ENCODE results near the gene IL16.

IL16 gene

GRCh38 chr15:81209635-81210034 lies 13.0 kb downstream of the IL16 start:
- DNase-seq (ENCODE audit: low spot score) = no peak

DNA sequence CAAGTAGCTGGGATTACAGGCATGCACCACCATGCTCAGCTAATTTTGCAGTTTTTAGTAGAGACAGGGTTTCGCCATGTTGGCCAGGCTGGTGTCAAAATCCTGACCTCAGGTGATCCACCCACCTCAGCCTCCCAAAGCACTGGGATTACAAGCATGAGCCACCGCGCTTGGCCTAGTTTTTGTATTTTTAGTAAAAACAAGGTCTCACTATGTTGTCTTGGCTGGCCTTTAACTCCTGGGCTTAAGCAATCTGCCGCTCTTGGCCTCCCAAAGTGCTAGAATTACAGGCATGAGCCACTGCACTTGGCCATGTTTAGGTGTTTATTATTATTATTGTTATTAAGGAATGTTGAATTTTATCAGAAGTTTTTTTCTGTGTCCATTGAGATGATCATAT lies 14.7 kb downstream of the IL16 start:
- DNase-seq (ENCODE audit: low spot score) = no peak

DNA sequence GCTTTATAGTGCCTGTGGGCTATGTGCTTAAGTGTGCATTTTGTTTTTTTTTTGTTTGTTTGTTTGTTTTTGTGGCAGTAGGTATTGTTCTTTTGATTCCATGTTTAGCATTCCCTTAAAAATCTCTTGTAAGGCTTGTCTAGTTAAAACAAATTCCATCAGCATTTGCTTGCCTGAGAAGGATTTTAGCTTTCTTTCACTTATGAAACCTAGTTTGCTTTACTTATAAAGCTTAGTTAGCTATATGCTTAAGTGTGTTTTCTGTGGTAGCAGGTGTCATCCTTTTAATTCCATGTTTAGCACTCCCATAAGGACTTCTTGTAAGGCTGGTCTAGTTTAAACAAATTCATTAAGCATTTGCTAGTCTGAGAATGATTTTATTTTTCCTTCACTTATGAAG lies 17.3 kb downstream of the IL16 start:
- DNase-seq (ENCODE audit: low spot score) = no peak

- no peak for DNase-seq (ENCODE audit: low spot score)
Measured at GRCh38 chr15:81215531-81215930, 18.9 kb downstream of the IL16 start.

DNA sequence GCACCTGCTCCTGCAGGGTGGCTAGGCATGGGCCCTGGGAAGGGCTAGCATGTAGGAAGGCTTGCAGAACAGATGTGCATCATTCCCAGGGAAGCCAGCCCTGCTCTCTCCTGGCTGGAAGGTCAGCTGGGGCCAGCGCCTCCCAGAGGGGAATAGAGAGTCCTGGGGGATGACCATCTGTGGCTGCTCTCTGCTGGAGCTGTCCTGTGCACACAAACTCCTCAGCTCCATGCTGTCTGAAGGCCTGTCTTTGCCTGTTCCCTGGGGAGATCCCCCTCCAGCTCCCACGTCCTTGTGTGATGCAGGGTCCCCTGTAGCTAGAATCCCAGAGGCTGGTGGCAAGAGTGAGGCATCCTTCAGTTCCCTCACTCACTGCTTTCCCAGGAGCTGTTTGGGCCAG lies 19.3 kb downstream of the IL16 start:
- DNase-seq (ENCODE audit: low spot score) = no peak

DNA sequence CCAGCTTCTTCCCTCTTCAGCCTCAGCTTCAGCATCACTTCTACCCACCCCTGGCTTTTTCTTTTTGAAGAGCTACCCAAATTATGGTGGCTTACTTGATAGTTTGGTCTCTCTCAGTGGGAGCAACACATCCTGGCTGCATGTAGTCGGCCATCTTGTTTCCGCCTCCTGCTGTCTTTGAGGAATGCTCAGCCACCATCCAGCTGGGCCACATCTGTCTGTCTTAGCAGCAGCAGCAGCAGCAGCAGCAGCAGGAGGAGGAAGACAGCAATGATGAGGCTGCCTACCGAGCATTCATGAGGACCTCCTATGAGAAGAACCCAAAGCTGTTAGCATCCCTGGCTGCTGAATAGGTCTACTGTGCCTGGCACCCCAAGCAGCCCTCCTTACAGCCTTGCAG lies 19.7 kb downstream of the IL16 start:
- no peak for DNase-seq (ENCODE audit: low spot score)

DNA sequence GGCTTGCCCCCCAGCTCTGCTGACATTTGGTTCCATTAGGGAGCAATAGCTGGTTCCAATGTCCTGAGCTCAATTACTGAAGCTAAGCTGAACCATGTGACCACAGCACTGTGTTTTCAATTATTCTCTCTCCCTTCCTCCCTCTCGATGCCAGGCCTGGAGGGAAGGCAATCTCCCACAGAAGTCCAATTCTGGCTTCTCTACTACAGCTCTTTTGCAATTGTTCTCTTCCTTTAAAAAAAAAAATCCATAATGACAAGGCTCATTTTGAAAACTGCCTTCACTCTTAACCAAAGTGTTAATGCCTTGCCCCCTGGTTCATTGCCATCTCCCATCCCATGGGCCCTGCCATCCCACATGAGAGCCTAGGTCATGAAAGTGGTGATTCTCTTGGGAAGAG lies 24.8 kb downstream of the IL16 start:
- no peak for DNase-seq (ENCODE audit: low spot score)

DNA sequence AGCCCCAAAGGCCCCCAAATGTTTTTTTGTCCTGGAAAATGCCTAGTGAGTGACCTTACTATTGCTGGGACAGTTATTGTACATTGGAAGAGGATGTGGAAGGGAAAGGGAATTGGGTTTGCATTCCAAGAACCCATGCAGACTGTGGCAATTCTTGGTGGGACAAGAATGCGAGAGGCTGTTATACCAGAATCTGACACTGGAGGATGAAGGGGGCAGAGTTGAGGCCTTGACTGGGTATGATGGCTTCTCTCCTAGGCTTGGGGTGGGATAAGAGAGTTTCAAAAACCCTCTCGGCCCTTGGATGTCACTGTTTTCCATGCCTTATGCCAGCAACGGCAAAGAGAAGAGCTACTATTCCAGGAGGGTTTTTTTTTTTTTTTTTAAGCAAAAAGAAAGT lies 25.3 kb downstream of the IL16 start:
- no peak for DNase-seq (ENCODE audit: low spot score)

- DNase-seq (ENCODE audit: low spot score) = no peak
Measured at GRCh38 chr15:81223346-81223971, 26.8 kb downstream of the IL16 start.

- no peak for DNase-seq (ENCODE audit: low spot score)
Measured at GRCh38 chr15:81224232-81224631, 27.6 kb downstream of the IL16 start.

- no peak for DNase-seq (ENCODE audit: low spot score)
Measured at GRCh38 chr15:81225161-81225671, 28.5 kb downstream of the IL16 start.

DNA sequence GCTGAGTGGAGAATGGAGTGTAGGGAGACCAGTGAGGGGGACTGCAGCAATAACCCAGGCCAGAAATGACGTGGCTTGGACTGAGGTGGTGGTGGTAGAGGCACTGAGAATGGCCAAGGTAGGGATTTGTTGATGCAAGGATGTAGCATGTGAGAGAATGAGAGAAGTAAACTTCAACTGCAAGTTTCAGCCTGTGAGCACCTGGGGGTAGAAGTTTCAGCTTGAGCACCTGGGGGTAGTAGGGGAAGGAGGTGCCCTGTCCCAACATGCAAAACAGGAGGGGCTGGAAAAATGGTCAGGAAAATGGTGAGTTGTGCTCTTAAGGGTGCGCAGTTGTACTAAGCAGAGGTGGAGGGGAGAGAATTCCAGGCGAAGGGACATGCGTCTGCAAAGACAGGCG lies 31.0 kb downstream of the IL16 start:
- no peak for DNase-seq (ENCODE audit: low spot score)

GRCh38 chr15:81229586-81229985 lies 32.9 kb downstream of the IL16 start:
- no peak for DNase-seq (ENCODE audit: low spot score)

DNA sequence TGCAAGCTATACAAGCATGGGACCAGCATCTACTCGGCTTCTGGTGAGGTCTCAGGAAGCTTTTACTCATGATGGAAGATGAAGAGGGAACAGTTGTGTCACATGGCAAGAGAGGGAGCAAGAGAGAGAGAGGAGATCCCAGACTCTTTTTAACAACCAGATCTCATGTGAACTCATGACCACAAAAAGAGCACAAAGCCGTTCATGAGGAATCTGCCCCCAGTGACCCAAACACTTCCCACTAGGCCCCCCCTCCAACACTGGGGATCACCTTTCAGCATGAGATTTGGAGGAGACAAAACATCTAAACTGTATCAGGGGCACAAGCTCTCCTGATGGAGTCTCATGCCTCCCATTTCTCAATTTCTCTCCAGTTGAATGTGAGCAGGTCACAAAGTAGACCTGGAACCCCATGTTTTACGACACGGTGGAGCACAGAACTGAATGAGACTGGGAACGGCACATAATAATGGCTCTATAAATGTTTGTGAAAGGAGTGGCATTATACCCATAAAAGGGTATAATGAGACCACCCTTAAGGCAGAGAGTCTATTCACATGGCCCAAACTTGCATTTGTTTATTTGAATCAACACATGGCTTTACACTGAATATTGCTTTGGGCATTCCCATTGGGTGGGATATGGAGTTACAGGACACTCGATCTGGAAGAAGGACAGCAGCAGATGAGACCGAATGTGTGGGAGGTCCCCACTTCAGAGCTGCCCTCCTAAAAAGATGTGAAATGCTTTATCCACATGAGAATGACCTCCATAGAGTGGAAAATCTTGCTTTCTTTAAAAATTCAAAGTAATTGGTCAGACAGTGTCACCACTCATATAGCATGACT lies 38.8 kb downstream of the IL16 start:
- no peak for DNase-seq (ENCODE audit: low spot score)

- DNase-seq (ENCODE audit: low spot score) = no peak
Measured at GRCh38 chr15:81239190-81239589, 42.5 kb downstream of the IL16 start.

DNA sequence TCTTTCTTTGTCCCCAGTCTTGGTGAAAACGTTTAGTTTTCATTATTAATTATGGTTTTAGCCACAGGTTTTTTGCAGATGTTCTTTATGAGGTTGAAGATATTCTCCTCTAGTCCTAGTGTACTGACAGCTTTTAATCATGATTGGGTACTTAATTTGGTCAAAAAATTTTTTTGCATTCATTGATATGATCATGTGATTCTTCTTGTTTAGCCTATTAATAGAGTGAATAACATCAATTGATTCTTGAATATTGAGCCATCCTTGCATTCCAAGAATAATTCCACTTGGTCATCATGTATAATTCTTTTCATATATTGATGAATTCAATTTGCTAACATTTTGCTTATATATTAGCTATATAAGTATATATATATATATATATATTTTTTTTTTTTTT lies 46.1 kb downstream of the IL16 start:
- no peak for DNase-seq (ENCODE audit: low spot score)

DNA sequence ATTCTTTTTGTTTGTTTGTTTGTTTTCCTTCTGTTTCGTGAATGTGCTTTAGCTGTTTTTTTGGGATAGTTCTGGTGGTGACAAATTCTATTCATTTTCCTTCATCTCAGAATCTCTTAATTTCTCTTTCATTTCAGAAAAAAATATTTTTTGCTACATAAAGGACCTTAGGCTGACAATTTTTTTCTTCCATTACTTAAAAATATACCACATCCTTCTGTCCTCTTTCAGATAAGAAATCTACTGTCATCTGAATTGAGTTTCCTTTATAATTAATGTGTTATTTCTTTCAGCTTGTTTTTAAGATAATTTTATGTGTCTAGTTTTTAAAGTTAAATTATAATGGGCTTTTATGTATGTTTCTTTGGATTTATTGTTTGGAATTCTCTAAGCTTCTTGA lies 47.6 kb downstream of the IL16 start:
- DNase-seq (ENCODE audit: low spot score) = no peak

DNA sequence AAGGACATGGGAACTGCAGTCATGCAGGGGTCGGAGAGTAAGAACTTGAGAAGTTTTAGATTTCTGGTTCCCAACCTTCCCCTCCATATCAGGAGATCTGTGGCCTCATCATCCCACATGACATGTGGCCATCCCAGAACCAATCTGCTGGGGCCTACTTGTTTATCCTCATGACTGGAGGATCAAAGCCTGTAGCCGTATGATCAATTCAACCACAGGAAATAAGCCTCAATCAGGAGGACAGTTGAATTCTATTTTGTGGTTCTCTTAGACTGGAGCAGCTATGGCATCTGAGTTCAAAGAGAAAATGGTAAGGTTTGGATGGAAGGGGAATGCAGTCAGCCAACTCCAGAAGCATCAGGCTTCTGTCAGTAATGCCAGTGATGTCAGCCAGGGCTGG lies 57.2 kb downstream of the IL16 start:
- no peak for DNase-seq (ENCODE audit: low spot score)

DNA sequence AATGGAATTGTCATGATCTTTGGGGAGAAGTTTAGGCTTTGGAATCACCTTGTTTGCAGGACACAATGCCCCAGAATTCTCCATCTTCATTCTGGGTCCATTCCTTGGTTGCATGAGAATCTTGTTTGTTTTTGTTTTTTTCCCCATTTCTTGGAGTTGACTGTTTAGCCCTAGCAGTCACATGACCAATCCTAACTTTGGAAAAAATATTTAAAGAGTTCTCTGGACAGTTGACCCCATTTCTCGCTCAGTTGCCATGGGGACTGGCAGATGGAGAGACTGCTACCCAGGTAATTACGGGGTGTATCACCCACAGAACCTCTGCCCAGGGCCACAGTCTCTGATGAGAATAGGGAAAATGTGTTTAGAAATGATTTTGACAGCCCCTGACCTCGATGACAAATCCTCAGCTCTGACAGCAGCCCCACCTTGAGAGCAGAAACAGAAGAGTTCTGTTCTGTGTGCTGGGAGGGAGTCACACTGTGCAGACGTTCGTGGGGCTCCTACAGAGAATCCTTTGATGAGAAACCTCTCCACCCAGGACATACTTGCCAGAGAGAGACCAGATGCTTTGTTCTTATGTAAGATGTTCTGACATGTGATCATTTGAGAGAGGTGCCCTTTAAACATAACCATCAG lies 57.7 kb downstream of the IL16 start:
- no peak for DNase-seq (ENCODE audit: low spot score)

DNA sequence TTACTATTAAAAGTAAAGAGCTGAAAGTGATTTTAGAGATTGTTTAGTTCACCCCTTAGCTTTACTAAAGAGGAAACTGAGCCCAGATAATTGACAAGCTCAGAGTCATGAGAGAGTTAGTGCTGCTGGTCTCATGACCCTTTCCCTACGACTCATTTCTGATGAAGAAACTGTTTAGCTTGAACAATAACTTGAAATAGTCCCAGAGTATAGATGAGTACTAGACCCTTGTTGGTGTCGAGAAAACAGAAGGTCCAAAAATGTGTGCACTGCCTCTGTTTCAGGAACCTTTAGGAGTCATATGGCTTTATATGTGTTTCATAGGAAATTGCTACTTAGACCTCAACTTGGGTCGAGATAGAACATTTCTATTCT lies 58.2 kb downstream of the IL16 start:
- no peak for DNase-seq (ENCODE audit: low spot score)

- DNase-seq (ENCODE audit: low spot score) = no peak
Measured at GRCh38 chr15:81255315-81255957, 58.8 kb downstream of the IL16 start.

DNA sequence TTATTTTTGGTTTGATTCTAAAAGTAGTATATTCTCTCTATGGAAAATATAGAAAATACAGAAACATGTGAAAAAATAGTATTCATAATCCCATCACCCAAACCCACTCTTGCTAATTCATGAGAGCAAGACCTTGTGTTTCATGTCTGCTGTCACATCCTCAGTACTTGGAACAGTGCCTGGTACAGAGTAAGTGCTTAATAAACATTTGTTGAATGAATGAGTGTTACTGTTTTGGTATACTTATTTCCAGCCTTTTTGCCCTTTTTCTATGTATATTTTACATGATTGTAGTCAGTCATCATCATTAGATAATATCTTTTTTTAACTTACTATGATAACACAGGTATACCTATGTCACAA lies 59.3 kb downstream of the IL16 start:
- DNase-seq (ENCODE audit: low spot score) = no peak

GRCh38 chr15:81256916-81257315 lies 60.2 kb downstream of the IL16 start:
- DNase-seq (ENCODE audit: low spot score) = no peak

All from CD4-positive, alpha-beta T cell treated with Interleukin-6 at 100 ng/mL for 8 hours (primary cell).